Stimulated activated CD8-positive, alpha-beta memory T cell treated with anti-CD3 and anti-CD28 coated beads, Interleukin-7, amount 100 ng/mL, for 4 hours (primary cell): ENCODE data around the gene PDLIM1.

Source experiments
- DNase-seq, 2 donors: peaks; one replicate each; pipeline ENCODE4 v3.0.0-alpha.2; 2020; ENCODE audit warnings: low read depth in 2 of 2

PDLIM1 gene

GRCh38 chr10:95290461-95291364 is at the start of gene PDLIM1:
Gene PDLIM1 (minus strand): TSS chr10:95291003. CDS start chr10:95290915, 88 bp downstream.
- DNase-seq = peak in 1 of 2 donors; percentile 36

DNA sequence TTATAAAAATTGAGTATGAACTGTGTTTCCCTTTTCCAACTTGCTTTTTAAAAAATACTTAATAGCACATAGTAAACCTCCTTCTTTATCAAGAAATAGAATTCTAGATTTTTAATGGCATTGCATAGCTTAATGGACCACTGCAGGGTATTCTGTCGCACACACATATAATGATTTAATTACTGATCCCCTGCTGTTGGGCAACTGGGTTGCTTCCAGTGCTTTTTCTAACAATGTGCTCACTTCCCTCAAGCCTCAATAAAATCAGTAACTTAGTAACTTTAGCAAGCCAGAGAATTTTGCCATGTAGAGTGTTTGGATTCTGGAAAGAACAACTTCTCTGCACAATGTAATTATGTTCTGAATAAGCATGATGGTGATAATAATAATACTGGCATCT is 49.1 kb upstream of the PDLIM1 start:
- no peak for DNase-seq

- no peak for DNase-seq
Measured at GRCh38 chr10:95337423-95338160, 46.8 kb upstream of the PDLIM1 start.

DNA sequence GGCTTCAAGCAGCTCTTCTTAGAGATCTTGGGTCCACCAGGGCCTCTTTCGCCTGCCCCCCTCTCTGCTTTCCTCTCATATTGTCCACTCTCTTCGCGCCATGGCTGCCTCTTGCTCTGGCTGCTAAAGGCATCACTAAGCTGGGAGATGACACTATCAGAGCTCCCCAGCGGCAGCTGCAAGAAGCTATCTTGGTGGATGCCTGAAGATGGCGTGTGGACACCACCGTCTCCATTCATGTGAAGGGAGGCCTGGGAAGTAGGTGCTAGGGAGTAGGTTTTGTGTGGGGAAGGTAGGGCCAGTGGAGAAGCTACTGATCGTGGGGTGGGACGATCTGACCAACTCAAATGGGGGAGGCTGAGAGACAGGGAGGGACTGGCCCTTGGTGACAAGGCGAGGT is 45.9 kb upstream of the PDLIM1 start:
- no peak for DNase-seq

GRCh38 chr10:95335933-95336699 is 45.3 kb upstream of the PDLIM1 start:
- DNase-seq = no peak

- no peak for DNase-seq
Measured at GRCh38 chr10:95334805-95335144, 44.0 kb upstream of the PDLIM1 start.

DNA sequence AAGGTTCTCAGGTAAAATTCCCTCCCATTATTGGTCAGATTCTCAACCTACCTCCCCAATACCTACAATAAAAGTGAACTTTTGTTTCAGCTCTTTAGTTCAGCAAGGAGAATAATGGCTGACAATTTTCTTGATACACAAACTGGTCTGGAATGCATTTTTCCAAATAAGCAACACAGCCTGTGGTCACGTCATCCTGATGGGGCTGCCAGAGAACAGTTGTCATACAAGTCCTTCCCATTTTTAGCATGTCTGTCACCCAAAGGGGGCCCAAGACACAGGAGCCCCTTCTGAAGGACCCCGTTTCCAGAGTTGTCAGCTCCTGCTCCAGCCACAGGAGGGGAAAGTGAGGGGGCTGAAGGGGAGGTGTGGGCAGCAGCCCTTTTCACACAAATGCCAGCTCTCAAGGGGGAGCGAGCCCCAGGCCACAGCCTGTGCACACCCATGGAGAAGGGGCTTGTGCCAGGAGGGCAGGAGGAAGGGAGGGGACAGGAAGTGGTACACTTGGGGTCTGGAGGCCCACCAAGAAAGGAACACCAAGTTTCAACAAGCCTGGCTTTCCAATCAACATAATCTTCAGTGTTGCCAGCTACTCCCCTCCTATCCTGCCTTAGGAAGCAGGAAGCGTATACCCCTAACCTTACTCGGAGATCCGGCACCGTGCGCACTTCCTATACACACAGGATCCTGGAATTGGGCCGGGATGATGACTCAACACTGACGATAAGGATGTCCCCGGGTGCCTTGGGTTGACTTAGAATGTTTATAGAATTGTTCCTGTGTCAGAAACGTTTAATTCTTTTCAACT is 43.4 kb upstream of the PDLIM1 start:
- no peak for DNase-seq

DNA sequence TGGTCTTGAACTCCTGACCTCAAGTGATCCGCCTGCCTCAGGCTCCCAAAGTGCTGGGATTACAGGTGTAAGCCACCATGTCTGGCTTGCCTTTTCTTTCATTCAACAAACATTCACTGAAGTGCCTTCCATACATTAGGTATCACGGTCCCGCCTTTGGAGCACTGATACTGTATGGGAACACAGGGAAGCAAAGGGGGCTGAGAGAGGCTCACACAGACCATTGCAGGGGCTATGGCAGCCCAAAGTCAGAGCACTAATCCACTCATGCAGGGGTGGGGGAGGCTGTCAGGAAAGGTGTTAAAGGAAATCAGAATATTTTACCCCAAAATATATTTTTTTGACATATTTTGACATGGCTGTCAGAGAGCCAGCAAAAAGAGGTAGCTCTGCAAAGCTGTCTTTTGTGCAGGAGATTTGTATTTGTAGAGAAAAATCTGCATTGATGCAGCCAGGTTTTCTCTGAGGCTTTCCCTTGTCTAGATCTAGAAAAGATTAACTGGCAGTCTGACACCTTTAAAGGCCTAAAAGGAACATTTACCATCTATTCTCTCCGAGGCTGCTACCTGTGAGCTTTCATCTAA is 42.0 kb upstream of the PDLIM1 start:
- DNase-seq = no peak

- no peak for DNase-seq
Measured at GRCh38 chr10:95331596-95332130, 40.9 kb upstream of the PDLIM1 start.

- no peak for DNase-seq
Measured at GRCh38 chr10:95330966-95331453, 40.2 kb upstream of the PDLIM1 start.

DNA sequence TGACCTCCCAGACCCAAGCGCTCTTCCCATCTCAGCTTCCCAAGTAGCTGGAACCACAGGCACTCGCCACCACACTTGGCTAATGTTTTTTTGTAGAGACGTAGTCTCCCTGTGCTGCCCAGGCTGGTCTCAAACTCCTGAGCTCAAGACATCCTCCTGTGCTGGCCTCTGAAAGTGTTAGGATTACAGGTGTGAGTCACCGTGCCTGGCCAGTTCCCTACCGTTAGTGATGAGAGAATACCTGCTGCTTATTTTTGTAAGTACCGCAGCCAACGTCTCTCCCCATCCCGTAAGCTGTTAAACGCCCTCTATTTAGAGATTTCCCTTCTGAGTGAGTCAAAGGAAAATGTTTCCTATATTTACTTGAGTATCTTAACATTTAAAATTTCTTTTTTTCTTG is 38.5 kb upstream of the PDLIM1 start:
- no peak for DNase-seq

GRCh38 chr10:95328013-95328412 is 37.2 kb upstream of the PDLIM1 start:
- no peak for DNase-seq

DNA sequence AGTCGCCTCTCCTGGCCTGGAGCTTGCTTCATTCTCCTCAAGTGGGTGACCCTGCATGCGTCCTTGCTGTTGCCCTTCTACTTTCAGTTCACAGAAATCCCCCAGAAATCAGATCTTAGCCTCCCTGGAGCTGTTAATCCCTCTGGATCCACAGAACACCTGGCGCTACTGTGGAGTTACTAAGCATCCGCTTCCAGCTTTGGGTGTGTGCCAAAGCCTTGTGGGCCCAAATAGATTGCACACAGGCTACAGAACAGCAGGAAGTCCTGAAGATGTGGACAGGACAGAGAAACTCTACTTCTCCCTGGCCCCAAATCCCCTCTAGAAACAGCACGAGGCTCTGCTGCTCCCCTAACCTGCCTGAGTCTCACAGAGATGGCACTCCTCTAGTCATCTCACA is 36.6 kb upstream of the PDLIM1 start:
- DNase-seq = no peak

- DNase-seq = no peak
Measured at GRCh38 chr10:95326396-95326795, 35.6 kb upstream of the PDLIM1 start.

- DNase-seq = no peak
Measured at GRCh38 chr10:95325863-95326262, 35.1 kb upstream of the PDLIM1 start.

DNA sequence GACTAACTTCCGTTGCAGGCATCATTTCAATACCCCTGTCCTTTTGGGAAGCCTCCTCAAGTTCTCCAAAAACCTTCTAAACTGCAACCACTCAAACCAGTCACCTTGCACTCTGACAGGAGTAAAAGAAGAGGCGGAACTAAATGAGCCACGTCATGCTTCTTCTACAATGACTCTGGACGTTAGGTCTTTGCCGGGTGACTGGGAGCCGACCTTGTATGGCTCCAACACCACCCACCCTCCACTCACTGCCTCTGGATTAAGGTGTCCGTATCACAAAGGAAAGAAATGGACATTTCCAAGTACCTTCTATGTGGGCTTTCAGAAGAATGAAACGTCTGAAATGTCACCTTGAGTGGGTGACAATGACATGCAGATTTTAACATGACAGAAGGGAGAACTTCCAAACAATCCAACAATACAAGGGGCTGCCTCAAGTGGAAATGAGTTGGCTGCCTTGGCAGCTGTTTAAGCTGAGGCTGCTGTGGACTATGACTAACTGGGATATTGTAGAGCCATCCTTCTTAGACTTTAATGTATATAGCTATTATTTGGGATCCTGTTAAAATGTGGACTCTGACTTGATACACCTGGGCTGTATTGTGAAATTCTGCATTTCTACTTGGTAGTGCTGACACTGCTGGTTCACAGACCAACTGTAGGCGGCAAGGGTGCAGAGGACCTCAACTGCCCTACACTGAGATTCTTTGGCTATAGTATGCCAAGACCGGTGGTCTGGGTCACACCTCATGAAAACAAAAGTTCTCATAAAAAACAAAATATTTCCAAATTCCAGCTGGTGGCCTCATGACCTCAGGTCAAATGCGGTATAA is 33.8 kb upstream of the PDLIM1 start:
- DNase-seq = no peak

DNA sequence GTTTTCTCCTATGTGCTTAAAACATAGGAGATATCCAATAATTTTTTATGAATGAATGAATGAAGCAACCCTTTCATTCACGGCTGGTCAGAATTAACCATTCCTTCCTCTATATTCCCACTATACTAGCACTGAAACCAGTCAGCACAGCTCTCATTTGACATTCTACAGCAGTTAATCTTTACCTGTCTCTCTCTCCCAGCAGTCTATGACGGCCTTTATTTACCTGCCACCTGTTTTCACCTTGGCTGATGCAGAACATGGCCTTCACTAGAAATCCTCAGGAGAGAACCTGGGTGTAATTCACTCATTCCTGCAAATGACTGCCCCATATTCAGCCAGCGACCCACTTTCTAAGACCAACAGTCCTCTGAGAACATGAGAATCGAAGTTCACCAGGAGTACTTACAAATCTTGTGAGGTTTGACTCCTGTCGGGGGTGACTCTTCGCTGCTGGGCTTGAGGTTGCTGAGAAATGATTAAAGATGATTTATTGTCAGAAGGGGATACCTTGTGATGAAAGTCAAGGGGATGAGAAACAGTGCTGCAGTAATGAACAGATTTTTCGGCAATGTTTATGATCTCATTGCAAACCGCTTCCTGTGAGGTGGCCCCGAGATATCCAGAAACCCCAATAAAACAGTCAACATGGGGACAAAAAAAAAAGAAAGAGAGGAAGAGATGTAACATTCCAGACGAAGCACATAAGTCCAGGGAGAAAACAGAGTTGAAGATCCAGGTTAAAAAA is 30.9 kb upstream of the PDLIM1 start:
- DNase-seq = no peak

DNA sequence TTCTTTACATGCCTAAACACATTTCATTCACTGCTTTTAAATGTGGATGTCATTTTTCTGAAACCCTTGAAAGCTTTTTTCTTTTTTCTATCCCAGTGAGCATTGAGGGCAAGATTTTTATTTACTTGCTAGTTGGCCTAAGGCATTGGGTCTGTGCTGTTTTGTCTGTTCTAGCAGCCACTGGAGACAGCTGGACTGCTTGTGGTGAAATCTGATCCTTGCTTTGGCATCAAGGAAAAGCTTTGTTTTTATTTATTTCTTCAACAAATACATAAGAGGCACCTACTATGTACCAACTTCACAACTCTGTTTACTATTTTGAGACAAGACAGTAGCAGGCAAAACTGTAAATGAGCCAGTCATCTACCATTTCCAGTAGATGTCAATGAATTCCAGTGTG is 28.4 kb upstream of the PDLIM1 start:
- no peak for DNase-seq

- no peak for DNase-seq
Measured at GRCh38 chr10:95315509-95315908, 24.7 kb upstream of the PDLIM1 start.
